HG02870 (cell line): ENCODE results near the gene FOXRED1.

Experiments used
- ATAC-seq: cut with Tn5 transposase; IDR thresholded peaks from one replicate; pipeline ENCODE4 v1.9.1; 2021; ENCODE audit warnings: mild to moderate bottlenecking, moderate library complexity; ENCODE audit not compliant: unreplicated experiment

Gene FOXRED1

GRCh38 chr11:126310200-126310991 lies 41.4 kb downstream of the FOXRED1 start:
- ATAC-seq: no peak

DNA sequence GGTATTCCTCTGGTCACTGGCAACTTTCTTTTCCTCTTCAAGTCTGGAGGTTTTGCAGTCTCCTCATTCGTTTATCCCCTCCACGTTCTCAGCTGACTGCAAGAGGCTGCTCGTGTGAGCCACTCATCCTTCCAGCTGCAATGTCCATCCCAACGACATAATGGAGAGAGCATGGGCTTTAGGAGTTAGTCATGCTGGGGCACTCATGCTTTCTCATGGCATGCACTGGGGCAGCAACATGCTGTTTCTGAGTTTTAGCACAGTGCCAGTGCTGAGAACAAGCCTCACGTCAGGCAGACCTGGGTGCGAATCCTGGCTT lies 42.0 kb downstream of the FOXRED1 start:
- ATAC-seq: no peak

GRCh38 chr11:126311401-126312291 lies 42.7 kb downstream of the FOXRED1 start:
- peak; percentile 74 for ATAC-seq

DNA sequence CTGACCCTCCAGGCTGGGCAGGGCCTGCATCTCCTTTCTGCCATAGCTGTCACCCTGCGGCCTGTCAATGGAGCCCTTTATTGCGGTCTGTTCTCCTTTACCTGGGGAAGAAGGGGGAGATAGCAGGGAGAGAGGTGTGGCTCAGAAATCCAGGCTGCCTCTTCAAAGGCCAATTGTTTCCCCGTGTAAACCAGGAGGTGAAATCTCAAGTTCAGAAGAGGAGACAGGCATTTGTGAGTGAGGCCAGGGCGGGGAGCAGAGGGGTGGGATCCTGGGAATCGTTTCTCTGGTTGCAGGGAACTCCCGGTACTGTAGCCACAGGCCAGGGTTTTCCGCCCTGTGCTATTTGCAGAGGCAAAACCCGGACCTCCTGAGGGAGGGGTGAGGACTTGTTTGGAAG lies 44.0 kb downstream of the FOXRED1 start:
- no peak for ATAC-seq

DNA sequence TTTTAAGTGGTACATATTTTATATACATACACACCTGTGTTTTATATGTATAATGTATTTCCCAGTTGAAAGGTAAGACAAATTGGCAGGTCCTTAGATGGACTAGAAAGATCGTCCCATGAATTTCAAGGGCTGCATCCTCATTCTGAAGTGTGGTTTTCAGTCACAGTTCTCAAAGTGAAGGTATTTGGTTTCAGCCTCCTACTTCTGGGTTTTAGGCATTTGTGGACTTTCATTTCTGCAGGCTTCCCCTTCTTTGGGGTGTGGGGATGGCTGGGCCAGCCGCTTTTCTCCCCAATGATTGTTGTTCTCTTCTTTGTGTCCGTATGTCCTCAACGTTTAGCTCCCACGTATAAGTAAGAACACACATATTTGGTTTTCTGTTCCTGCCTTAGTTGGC lies 44.9 kb downstream of the FOXRED1 start:
- no peak for ATAC-seq

DNA sequence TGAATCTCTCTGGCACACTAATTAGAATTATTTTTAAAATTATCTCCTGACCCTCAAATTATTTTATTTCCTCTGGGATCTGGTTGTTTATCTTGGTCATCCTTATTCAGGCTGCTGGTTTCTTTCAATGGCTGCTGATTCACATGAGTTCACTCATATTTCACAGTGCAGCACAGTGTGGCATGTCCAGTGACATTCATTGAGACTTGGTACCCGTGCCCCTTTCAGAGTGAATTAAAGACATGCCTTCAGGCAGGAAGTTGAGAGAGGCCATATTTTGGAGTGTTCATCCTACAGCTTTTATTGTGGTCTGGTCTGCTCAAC lies 48.4 kb downstream of the FOXRED1 start:
- ATAC-seq: no peak

- ATAC-seq: peak; percentile 21
Observed at GRCh38 chr11:126317756-126318573, 49.0 kb downstream of the FOXRED1 start.

DNA sequence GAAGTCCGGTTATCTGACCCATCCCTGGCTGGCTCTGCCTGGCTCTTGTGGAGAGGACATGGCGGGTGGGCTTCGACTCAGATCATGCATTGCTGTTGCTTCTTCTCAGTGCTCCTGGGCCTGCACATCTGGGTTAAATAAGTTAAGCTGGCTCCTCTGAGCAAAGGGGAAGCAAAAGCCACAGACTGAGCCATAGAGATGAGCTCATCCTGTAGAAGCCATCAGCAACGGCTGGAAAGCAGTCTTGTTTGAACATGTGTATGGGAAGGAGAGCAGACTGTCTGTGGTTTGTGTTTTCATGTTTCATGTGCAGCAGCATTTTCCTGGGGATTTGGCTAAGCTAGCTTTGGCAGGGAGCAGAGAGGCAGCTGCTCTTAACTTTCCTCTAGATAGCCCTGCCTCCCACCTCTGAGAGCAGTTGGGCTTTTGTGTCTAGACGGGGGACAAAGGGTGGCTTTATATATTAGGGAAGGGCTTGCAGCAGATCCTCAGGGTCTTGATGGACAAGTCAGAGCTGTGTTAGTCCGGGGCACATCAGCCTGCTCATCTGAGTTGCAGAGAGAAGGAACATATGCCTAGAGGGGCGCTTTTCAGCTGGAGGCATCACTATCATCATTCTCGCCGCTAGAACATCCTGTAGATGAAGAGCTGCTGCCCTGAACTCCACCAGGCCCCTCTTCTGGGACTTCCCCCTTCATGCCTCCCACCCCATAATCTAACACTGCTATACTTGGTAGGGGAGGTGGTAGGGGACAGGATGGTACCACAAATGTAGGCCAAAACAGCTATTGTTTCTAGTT lies 49.8 kb downstream of the FOXRED1 start:
- ATAC-seq: peak; percentile 86

DNA sequence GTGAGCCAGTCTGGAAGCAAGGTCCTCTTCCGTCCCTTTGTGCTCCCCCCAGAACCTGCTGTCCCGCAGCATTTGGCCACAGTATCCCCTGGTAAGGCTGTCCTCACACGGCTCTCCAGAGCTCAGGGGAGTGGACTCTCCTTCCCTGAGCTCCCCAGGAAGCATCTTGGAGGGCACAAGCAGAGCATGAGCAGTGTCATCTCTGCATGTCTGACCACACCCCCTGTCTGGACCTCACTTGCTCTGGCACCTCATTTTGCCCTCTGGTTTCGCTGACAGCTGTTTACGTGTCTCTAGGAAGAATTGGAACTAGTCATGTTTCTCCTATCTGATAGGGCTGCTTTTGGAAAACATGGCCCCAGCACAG lies 50.4 kb downstream of the FOXRED1 start:
- ATAC-seq: no peak

DNA sequence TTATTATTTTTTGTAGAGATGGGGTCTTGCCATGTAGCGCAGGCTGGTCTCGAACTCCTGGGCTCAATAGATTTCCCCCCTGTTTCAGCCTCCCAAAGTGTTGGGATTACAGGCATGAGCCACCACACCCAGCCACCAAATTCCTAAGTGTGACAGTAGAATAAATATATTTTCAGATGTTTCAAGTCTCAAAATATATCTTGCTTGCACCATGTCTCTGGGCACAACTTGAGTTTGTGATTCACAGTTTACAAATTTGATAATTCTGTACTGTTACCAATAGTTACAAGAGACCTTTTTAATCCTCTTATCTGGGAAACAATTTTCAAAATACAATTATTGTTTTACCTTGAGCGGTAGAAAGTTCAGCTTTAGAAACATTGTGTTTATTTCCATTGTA lies 54.0 kb downstream of the FOXRED1 start:
- ATAC-seq: no peak

DNA sequence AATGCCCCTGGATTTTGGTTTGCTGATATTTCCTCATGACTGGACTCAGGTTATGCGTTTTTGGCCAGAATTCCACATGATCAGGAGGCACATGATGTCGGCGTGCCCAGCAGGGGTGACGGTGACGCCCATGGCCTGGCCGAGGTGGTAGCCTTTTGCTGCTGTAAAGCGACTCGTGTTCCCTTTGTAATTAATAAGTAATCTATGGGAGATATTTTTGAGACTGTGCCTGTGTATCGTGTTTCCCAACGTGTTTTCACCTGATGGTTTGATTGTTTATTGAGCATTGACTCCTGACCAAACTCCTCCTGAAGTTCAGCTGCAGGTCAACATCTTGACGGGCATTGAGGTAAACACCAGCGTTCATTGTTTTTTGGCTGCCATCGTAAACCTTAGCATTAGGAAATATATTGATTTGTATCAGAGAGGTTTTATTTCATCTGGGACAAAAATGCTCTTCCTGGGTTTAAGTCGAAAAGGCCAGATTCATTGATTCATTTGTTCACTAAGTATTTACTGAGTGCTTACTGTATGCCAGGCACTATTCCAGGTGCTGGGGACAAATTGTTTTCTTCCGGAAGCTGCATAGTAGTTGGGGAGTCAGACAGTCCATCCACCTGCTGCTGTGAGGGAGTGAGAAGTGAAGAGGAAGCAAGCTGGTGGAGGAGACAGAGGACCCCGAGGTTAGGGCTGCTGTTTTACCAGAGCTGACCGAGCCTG lies 58.5 kb downstream of the FOXRED1 start:
- ATAC-seq: no peak
